ENCODE data around the gene WDR18. TPM values are rescaled to one million over a fixed set of nuclear protein-coding genes. Genes with fewer than 3 reads are reported as not detected.

Gene WDR18
- total RNA-seq, 2 donors from 2014 or later: 68.6 to 85.6 TPM

DNA sequence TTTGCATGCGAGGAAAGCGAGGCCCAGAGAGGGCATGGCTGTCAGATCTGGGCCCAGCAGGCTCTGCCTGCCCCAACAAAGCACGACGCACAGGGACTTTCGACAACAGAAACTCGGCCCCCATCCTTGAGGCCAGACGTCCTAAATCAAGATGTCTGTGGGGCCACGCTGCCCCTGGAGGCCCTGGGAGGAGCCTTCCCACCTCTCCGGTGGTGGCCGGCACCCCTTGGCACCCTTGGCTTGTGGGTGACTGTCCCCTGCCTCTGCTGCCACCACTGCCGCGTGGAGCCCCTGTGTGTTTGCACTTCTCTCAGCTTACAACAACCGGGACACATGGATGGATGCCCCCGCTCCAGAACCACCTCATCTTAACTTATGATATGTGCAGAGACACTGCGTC lies 4.4 kb downstream of the WDR18 start:
- Mint-ChIP-seq H3K36me3 (ENCODE audit: low read depth) (peaks cover 26% of the 10 kb centered on the region), H3K27ac (no peak overlapping the region), H3K9me3 (no peaks in the 10 kb centered on the region), H3K4me3 (no peak overlapping the region), H3K4me1 (peaks cover 5% of the 10 kb centered on the region), H3K27me3 (ENCODE audit: insufficient read depth) (no peaks in the 10 kb centered on the region)
- 86 to 87% methylated on average over 11 to 15 of the region's 15 CpGs for WGBS, 2 experiments (ENCODE audit: insufficient coverage in 1 of 2, insufficient read length in 1 of 2)
- H3K9me3 ChIP-seq (ENCODE audit: control insufficient read depth, low read length): no peaks in the 10 kb centered on the region
- H3K4me1 ChIP-seq (ENCODE audit: control insufficient read depth, insufficient read depth, low read length): no peaks in the 10 kb centered on the region
- DNase-seq: no peak
- no peak overlapping the region for H3K9ac ChIP-seq (ENCODE audit: extremely low read depth, low read length, poor library complexity, severe bottlenecking)
- H3K27me3 ChIP-seq (ENCODE audit: control insufficient read depth, insufficient read depth, low read length, poor library complexity, severe bottlenecking): no peaks in the 10 kb centered on the region
- H3K4me3 ChIP-seq (ENCODE audit: low read length): no peak overlapping the region
- H3K27ac ChIP-seq (ENCODE audit: low read depth, low read length): no peak overlapping the region
- TF ChIP-seq, protein P1, sequence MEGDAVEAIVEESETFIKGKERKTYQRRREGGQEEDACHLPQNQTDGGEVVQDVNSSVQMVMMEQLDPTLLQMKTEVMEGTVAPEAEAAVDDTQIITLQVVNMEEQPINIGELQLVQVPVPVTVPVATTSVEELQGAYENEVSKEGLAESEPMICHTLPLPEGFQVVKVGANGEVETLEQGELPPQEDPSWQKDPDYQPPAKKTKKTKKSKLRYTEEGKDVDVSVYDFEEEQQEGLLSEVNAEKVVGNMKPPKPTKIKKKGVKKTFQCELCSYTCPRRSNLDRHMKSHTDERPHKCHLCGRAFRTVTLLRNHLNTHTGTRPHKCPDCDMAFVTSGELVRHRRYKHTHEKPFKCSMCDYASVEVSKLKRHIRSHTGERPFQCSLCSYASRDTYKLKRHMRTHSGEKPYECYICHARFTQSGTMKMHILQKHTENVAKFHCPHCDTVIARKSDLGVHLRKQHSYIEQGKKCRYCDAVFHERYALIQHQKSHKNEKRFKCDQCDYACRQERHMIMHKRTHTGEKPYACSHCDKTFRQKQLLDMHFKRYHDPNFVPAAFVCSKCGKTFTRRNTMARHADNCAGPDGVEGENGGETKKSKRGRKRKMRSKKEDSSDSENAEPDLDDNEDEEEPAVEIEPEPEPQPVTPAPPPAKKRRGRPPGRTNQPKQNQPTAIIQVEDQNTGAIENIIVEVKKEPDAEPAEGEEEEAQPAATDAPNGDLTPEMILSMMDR (conservative IDR thresholded peaks at IDR 0.05): no peak
- H3K36me3 ChIP-seq (ENCODE audit: control insufficient read depth, insufficient read depth, low read length): peaks cover 29% of the 10 kb centered on the region

DNA sequence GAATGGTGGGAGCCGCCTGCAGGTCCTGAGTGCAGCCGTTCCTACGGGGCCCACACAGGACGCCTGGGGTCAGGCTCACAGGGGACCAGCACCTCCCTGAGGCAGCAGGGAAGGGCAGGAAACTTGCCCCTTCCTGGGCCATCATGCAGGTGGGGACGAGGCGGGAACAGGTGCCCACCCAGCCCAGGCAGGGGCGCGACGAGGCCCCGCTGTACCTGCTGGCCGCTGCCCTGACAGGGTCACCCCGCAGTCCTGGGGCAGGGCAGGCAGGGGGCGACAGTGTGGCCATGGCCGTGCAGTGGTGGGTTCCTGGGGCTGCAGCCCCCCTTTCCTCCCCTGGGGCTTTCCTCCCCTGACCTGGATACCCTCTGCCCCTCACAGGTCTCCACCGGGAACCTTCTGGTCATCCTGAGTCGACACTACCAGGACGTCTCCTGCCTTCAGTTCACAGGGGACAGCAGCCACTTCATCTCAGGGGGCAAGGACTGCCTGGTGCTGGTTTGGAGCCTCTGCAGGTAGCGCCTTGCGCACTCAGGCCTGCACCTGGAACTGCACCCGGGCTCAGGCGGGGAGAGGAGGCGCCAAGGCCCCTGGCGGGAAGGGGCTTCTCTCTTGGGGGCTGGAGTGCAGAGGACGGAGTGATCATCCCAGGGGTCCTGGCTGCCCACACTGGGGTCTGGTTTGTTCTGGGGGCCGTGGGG lies 5.4 kb downstream of the WDR18 start:
- DNase-seq: peak; percentile 78
- TF ChIP-seq, protein P1 (conservative IDR thresholded peaks at IDR 0.05): peak; percentile 70
- Histone ChIP-seq H3K36me3 (ENCODE audit: control insufficient read depth, insufficient read depth, low read length) (peaks cover 34% of the 10 kb centered on the region), H3K4me1 (ENCODE audit: control insufficient read depth, insufficient read depth, low read length) (no peaks in the 10 kb centered on the region), H3K4me3 (ENCODE audit: low read length) (no peak overlapping the region), H3K27me3 (ENCODE audit: control insufficient read depth, insufficient read depth, low read length, poor library complexity, severe bottlenecking) (no peaks in the 10 kb centered on the region), H3K9me3 (ENCODE audit: control insufficient read depth, low read length) (no peaks in the 10 kb centered on the region), H3K27ac (ENCODE audit: low read depth, low read length) (no peak overlapping the region), H3K9ac (ENCODE audit: extremely low read depth, low read length, poor library complexity, severe bottlenecking) (no peak overlapping the region)
- no peaks in the 10 kb centered on the region for H3K27me3 Mint-ChIP-seq (ENCODE audit: insufficient read depth)
- H3K4me1 Mint-ChIP-seq: peaks cover 5% of the 10 kb centered on the region
- H3K36me3 Mint-ChIP-seq (ENCODE audit: low read depth): peaks cover 26% of the 10 kb centered on the region
- H3K9me3 Mint-ChIP-seq: no peaks in the 10 kb centered on the region
- 90 to 91% methylated on average over 15 to 25 of the region's 25 CpGs for WGBS, 2 experiments (ENCODE audit: insufficient coverage in 1 of 2, insufficient read length in 1 of 2)
- no peak overlapping the region for H3K4me3 Mint-ChIP-seq
- no peak overlapping the region for H3K27ac Mint-ChIP-seq

DNA sequence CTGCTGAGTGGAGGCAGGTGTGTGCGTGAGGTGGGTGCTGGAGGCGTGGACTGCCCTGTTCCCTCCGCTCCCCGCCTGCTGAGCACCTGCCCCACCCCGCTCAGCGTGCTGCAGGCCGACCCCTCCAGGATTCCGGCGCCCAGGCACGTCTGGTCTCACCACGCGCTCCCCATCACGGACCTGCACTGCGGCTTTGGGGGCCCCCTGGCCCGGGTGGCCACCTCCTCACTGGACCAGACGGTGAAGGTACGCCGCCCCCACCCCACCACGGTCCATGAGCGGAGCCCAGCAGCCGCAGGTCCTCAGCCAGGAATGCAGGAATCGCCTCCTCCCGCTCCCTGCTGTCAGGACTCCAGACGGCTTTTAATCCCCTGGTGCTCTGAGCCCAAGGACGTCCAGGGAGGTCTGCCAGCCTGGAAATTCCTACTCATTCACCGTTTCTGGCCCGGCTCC lies 6.0 kb downstream of the WDR18 start:
- no peak overlapping the region for H3K4me3 Mint-ChIP-seq
- peak overlapping the region; percentile 21 for H3K27ac Mint-ChIP-seq
- Histone ChIP-seq H3K9me3 (ENCODE audit: control insufficient read depth, low read length) (no peaks in the 10 kb centered on the region), H3K27me3 (ENCODE audit: control insufficient read depth, insufficient read depth, low read length, poor library complexity, severe bottlenecking) (no peaks in the 10 kb centered on the region), H3K36me3 (ENCODE audit: control insufficient read depth, insufficient read depth, low read length) (peaks cover 34% of the 10 kb centered on the region), H3K27ac (ENCODE audit: low read depth, low read length) (no peak overlapping the region), H3K4me3 (ENCODE audit: low read length) (no peak overlapping the region), H3K9ac (ENCODE audit: extremely low read depth, low read length, poor library complexity, severe bottlenecking) (no peak overlapping the region), H3K4me1 (ENCODE audit: control insufficient read depth, insufficient read depth, low read length) (no peaks in the 10 kb centered on the region)
- DNase-seq: peak; percentile 67
- WGBS, 2 experiments (ENCODE audit: insufficient coverage in 1 of 2, insufficient read length in 1 of 2): 84 to 86% methylated on average over 25 to 27 of the region's 27 CpGs
- H3K9me3 Mint-ChIP-seq: no peaks in the 10 kb centered on the region
- no peaks in the 10 kb centered on the region for H3K4me1 Mint-ChIP-seq
- TF ChIP-seq, protein P1 (conservative IDR thresholded peaks at IDR 0.05): no peak
- H3K27me3 Mint-ChIP-seq (ENCODE audit: insufficient read depth): no peaks in the 10 kb centered on the region
- peaks cover 26% of the 10 kb centered on the region for H3K36me3 Mint-ChIP-seq (ENCODE audit: low read depth)

All from endodermal cell (in vitro differentiated cells).